ENCODE measurements around the gene PIPOX. TPM values are rescaled to one million over a fixed set of nuclear protein-coding genes. Genes with fewer than 3 reads are reported as not detected.

The PIPOX gene
- total RNA-seq, 1 donor from 2014 or later, result 0.29 TPM

DNA sequence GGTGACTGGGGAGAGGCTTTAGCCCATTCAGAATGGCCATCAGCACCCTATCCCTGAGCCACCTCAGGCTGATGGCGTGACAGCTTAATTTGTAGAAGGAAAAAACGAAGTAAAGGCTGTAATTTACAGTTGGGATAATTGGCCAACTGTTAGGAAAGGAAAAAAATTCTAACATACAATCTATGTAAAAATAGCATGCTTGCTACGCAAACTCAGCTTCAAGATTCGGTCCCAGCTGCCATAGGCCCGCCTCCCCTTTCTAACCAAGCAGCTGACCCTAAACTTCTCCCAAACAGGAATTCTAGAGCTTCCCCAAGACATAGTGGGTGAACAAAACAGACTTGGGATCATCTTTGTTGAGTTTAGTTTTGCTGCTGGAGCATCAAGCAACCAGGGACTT lies 42.0 kb upstream of the PIPOX start:
- Histone ChIP-seq H3K36me3 (ENCODE audit: control insufficient read depth, insufficient read depth, low read length) (no peaks in the 10 kb centered on the region), H3K27me3 (ENCODE audit: control insufficient read depth, insufficient read depth, low read length) (peaks cover 75% of the 10 kb centered on the region), H3K4me3 (ENCODE audit: low read depth, low read length) (no peak overlapping the region)
- DNase-seq (ENCODE audit: low read depth), result no peak
- TF ChIP-seq, protein P1, sequence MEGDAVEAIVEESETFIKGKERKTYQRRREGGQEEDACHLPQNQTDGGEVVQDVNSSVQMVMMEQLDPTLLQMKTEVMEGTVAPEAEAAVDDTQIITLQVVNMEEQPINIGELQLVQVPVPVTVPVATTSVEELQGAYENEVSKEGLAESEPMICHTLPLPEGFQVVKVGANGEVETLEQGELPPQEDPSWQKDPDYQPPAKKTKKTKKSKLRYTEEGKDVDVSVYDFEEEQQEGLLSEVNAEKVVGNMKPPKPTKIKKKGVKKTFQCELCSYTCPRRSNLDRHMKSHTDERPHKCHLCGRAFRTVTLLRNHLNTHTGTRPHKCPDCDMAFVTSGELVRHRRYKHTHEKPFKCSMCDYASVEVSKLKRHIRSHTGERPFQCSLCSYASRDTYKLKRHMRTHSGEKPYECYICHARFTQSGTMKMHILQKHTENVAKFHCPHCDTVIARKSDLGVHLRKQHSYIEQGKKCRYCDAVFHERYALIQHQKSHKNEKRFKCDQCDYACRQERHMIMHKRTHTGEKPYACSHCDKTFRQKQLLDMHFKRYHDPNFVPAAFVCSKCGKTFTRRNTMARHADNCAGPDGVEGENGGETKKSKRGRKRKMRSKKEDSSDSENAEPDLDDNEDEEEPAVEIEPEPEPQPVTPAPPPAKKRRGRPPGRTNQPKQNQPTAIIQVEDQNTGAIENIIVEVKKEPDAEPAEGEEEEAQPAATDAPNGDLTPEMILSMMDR (IDR thresholded peaks at IDR 0.05; ENCODE audit: insufficient read depth, low read length, poor library complexity, severe bottlenecking), result no peak

DNA sequence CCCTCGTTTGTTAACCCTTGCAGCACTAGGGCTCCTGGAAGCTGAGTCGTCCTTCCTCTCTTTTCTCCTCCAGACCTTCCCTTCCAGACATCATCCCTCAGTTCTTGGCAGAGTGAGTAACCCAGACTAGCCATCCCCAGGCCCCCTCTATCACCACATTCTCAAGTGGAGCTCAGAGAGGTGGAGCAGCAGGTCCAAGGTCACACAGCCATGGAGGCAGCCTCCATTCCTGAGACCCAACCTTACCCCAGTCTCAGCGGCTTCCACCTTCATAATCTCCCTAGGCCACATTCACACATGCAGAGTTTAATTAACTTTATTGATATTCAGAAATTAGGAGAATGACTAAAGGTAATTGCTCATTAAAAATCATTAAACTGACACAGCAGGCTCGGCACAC lies 40.1 kb upstream of the PIPOX start:
- TF ChIP-seq, protein P1 (IDR thresholded peaks at IDR 0.05; ENCODE audit: insufficient read depth, low read length, poor library complexity, severe bottlenecking), result no peak
- no peak for DNase-seq (ENCODE audit: low read depth)
- H3K27me3 ChIP-seq (ENCODE audit: control insufficient read depth, insufficient read depth, low read length), result peaks cover 65% of the 10 kb centered on the region

GRCh38 chr17:29003289-29003688 lies 39.7 kb upstream of the PIPOX start:
- TF ChIP-seq, protein P1 (IDR thresholded peaks at IDR 0.05; ENCODE audit: insufficient read depth, low read length, poor library complexity, severe bottlenecking), result no peak
- Histone ChIP-seq H3K27me3 (ENCODE audit: control insufficient read depth, insufficient read depth, low read length) (peaks cover 61% of the 10 kb centered on the region), H3K36me3 (ENCODE audit: control insufficient read depth, insufficient read depth, low read length) (no peaks in the 10 kb centered on the region), H3K4me3 (ENCODE audit: low read depth, low read length) (no peak overlapping the region)
- DNase-seq (ENCODE audit: low read depth), result no peak

More for the DNA sequence above, 40.1 kb upstream of the PIPOX start:
- Histone ChIP-seq H3K36me3 (ENCODE audit: control insufficient read depth, insufficient read depth, low read length) (no peaks in the 10 kb centered on the region), H3K4me3 (ENCODE audit: low read depth, low read length) (no peak overlapping the region)

DNA sequence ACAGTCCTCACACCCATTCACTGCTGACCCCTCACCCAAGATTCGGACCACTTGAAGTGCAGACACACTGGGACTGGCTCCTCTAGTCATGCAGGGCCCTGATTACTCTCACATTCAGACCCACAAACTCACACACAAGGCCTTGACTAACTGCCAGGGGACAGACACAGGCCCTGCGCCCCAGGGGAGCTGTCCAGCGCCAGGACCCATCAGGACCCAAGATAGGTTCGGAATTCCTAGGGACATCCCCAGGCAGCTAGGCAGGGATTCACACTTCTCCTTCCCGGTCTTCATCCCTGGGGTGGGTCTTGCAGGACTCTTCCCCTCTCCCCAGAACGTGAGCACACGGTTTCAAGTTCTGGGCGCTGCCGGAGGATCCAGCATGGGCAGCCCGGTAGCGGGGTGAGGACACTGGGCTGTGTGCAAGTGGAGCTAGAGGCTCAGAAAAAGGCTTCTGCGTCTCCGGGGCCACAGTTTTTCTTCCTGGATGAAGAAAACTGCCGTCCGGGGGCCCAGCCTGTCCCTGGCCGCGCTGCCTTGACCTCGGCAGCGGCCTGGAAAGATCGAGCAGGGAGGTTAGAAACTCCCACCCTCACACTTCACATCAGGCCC lies 38.8 kb upstream of the PIPOX start:
- no peak for DNase-seq (ENCODE audit: low read depth)
- H3K27me3 ChIP-seq (ENCODE audit: control insufficient read depth, insufficient read depth, low read length), result peaks cover 57% of the 10 kb centered on the region
- H3K36me3 ChIP-seq (ENCODE audit: control insufficient read depth, insufficient read depth, low read length), result no peaks in the 10 kb centered on the region
- TF ChIP-seq, protein P1 (IDR thresholded peaks at IDR 0.05; ENCODE audit: insufficient read depth, low read length, poor library complexity, severe bottlenecking), result no peak
- no peak overlapping the region for H3K4me3 ChIP-seq (ENCODE audit: low read depth, low read length)

GRCh38 chr17:29005936-29006511 lies 36.9 kb upstream of the PIPOX start, which contains the start of gene SEZ6:
Gene SEZ6 (minus strand): TSS chr17:29006033. CDS start chr17:29005869, 164 bp downstream.
- TF ChIP-seq, protein P1 (IDR thresholded peaks at IDR 0.05; ENCODE audit: insufficient read depth, low read length, poor library complexity, severe bottlenecking), result no peak
- no peak for DNase-seq (ENCODE audit: low read depth)
- H3K27me3 ChIP-seq (ENCODE audit: control insufficient read depth, insufficient read depth, low read length), result peaks cover 65% of the 10 kb centered on the region
- no peaks in the 10 kb centered on the region for H3K36me3 ChIP-seq (ENCODE audit: control insufficient read depth, insufficient read depth, low read length)
- H3K4me3 ChIP-seq (ENCODE audit: low read depth, low read length), result no peak within 1 kb of the TSS
